Keratinocyte (primary cell): ENCODE data around the gene ATP6V0A4.

Experiments
- EZH2 ChIP-seq: IDR thresholded peaks from one replicate; pipeline ENCODE4 v1.6.1; 2012; ENCODE audit warnings: inconsistent platforms, mild to moderate bottlenecking, low read length, moderate library complexity
- TF ChIP-seq, protein P1 (sequence below), 3 experiments: IDR thresholded peaks in 1 of 3; conservative IDR thresholded peaks in 1 of 3; optimal IDR thresholded peaks in 1 of 3; 2 replicates in 2 of 3; 3 replicates in 1 of 3; pipeline versions ENCODE3 to v1.5.1; 2011; ENCODE audit warnings: low read length in 3 of 3, mild to moderate bottlenecking in 3 of 3, moderate library complexity in 2 of 3, control low read depth in 1 of 3, inconsistent platforms in 1 of 3; ENCODE audit not compliant: insufficient read depth in 2 of 3; ENCODE audit errors: extremely low read depth in 1 of 3

DNA sequence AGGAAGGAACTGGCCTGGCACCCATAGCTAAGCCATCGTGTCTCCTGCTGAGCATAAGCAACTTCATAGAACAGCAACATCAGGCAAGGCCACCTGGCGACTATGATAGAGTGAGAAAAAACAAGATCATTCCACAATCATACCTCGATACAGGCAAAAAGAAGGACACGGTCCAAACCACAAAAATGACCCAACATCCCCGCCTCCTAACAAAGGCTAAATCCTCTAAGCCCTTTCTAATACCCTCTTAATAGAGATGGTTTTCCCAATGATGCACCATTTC, 56.6 kb downstream of the ATP6V0A4 start:
- TF ChIP-seq, protein P1, sequence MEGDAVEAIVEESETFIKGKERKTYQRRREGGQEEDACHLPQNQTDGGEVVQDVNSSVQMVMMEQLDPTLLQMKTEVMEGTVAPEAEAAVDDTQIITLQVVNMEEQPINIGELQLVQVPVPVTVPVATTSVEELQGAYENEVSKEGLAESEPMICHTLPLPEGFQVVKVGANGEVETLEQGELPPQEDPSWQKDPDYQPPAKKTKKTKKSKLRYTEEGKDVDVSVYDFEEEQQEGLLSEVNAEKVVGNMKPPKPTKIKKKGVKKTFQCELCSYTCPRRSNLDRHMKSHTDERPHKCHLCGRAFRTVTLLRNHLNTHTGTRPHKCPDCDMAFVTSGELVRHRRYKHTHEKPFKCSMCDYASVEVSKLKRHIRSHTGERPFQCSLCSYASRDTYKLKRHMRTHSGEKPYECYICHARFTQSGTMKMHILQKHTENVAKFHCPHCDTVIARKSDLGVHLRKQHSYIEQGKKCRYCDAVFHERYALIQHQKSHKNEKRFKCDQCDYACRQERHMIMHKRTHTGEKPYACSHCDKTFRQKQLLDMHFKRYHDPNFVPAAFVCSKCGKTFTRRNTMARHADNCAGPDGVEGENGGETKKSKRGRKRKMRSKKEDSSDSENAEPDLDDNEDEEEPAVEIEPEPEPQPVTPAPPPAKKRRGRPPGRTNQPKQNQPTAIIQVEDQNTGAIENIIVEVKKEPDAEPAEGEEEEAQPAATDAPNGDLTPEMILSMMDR (optimal IDR thresholded peaks at IDR 0.05 in 1 of 3, IDR thresholded peaks at IDR 0.05 in 1 of 3, conservative IDR thresholded peaks at IDR 0.05 in 1 of 3; ENCODE audit: extremely low read depth in 1 of 3, insufficient read depth in 2 of 3, low read length in 3 of 3): no peak
- TF ChIP-seq EZH2: no peak
